GM12864 (cell line): ENCODE results near the gene CDK19.

Experiments
- DNase-seq: peaks from one replicate; pipeline ENCODE4 v3.0.0-alpha.2; 2011; ENCODE audit warnings: low read depth
- H3K4me3 ChIP-seq: 2 replicates; pipeline ENCODE4 v1.5.1; 2011; ENCODE audit warnings: mild to moderate bottlenecking, low read depth, low read length, control low read depth
- TF ChIP-seq, protein P1 (sequence below): IDR thresholded peaks from 2 replicates; pipeline ENCODE4 v1.5.1; 2011; ENCODE audit warnings: low read depth, mild to moderate bottlenecking, moderate library complexity, low read length, control low read depth, inconsistent platforms; ENCODE audit errors: missing control alignments

The CDK19 gene

DNA sequence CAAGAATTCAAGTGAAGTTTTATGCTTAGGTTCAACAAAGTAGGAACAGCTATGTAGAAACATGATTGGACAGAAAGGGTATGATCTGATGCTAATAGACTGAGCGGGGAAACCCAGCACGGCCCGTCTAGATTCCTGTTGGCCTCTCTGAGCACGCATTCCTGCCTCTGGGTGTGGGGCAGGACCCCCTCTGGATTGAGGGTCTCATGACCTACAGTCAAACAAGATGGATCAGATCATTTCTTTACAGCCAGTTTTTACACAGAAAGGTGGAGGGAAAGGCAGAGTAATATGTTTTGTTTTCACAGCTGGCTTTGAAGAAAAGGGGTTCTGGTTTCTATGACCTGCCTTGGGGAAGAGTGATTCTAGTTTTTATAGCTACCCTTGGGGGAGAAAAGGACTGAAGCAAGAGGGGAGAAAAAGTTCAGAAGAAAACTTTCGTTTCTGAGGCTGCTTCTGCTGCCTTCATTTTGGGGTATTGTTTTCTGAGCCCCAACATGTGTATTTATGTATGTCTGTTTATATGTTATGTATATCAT lies 239.3 kb downstream of the CDK19 start:
- DNase-seq: no peak
- TF ChIP-seq, protein P1, sequence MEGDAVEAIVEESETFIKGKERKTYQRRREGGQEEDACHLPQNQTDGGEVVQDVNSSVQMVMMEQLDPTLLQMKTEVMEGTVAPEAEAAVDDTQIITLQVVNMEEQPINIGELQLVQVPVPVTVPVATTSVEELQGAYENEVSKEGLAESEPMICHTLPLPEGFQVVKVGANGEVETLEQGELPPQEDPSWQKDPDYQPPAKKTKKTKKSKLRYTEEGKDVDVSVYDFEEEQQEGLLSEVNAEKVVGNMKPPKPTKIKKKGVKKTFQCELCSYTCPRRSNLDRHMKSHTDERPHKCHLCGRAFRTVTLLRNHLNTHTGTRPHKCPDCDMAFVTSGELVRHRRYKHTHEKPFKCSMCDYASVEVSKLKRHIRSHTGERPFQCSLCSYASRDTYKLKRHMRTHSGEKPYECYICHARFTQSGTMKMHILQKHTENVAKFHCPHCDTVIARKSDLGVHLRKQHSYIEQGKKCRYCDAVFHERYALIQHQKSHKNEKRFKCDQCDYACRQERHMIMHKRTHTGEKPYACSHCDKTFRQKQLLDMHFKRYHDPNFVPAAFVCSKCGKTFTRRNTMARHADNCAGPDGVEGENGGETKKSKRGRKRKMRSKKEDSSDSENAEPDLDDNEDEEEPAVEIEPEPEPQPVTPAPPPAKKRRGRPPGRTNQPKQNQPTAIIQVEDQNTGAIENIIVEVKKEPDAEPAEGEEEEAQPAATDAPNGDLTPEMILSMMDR: no peak
- H3K4me3 ChIP-seq: no peak overlapping the region

DNA sequence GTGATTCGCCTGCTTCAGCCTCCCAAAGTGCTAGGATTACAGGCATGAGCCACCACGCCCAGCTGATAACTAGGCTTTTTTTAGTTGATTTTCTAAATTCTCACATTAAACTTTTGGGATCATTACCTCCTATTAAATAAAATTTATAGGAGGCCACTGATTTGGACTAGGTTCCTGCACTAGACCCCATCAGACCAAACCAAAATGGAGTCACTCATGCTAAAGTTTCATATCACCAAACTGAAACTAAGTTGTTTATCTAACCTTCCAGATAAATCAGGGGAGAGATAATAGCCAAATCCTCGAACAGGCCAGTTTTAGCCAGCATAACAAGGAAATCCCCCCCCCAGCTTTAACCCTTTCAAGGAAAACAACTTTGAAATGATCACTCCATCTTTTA lies 240.5 kb downstream of the CDK19 start:
- no peak overlapping the region for H3K4me3 ChIP-seq
- no peak for DNase-seq
- TF ChIP-seq, protein P1: no peak

GRCh38 chr6:110573537-110573936 lies 241.7 kb downstream of the CDK19 start:
- TF ChIP-seq, protein P1: no peak
- DNase-seq: no peak

GRCh38 chr6:110573136-110573535 lies 242.1 kb downstream of the CDK19 start:
- H3K4me3 ChIP-seq: no peak overlapping the region
- DNase-seq: no peak
- TF ChIP-seq, protein P1: no peak

More at GRCh38 chr6:110573537-110573936, 241.7 kb downstream of the CDK19 start:
- H3K4me3 ChIP-seq: no peak overlapping the region

GRCh38 chr6:110567957-110568696 lies 247.1 kb downstream of the CDK19 start:
- TF ChIP-seq, protein P1: no peak
- no peak overlapping the region for H3K4me3 ChIP-seq
- DNase-seq: no peak

DNA sequence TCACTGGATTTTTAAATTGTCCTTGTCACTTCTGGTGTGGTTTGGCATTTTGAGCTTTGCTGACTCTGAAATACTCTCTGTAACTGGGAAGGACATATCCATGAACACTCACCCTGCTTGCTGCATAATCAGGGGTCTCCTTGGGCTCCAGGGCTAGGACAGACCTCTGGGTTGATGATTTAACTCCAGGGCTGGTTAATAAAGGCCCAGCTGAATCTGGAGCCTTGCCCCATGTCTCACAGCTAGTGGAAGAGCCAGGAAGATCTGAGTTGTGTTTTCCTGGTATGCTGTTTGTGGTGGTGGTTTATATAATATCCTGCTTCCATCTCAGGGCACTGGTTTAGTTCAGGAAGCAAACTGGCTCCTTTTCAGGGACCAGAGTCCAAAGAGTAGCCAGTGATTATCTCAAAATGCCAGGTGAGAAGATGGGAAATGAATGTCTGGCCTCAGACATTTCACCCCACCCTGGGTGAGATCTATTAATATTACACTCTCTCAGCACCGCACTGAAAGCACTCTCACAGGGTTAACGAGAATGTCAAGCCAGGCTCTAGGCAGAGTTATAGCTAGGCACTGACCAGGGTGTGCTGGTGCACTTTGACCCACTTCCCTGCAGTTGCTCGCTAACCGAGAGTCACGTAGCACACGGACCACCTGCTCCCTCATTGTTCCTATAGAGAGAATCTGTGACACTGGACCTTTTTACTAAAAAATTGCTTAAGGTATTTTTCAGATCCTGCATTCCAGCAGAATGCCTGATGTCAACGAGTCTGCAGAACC lies 248.7 kb downstream of the CDK19 start:
- TF ChIP-seq, protein P1: no peak
- no peak for DNase-seq
- no peak overlapping the region for H3K4me3 ChIP-seq
